Endothelial cell of umbilical vein (primary cell): ENCODE results near the gene CUL9. TPM values are rescaled to one million over a fixed set of nuclear protein-coding genes. Genes with fewer than 3 reads are reported as not detected.
A peak's percentile ranks its signal among the peaks of the same experiment; 100 is the strongest.

Experiments
- BruUV-seq: library from RNA; stranded (reverse); fragments of 400-500 nt; replicated peaks from 2 replicates; lab custom pipeline; 2021; lab: Mats Ljungman, UMichigan
- CTCF ChIA-PET: fragments of 300-600, 350-600 bp; sonication (Branson Sonifier 250); formaldehyde crosslinking; loops from one replicate; lab custom pipeline; 2021; ENCODE audit warnings: antibody characterized with exemption, inconsistent platforms; lab: Charles Lee
- POLR2A ChIA-PET: fragments of 300-600, 350-600 bp; sonication (Branson Sonifier 250); formaldehyde crosslinking; loops from one replicate; lab custom pipeline; 2021; ENCODE audit warnings: antibody characterized with exemption, inconsistent platforms; lab: Charles Lee
- DNase-seq: peaks from one replicate; pipeline ENCODE4 v3.0.0-alpha.2; 2011; ENCODE audit warnings: low read depth, low spot score
- FAIRE-seq: peaks from 2 replicates; lab custom pipeline; 2011; peaks lifted over from hg19 to GRCh38; lab: Jason Lieb, UNC
- H2AFZ ChIP-seq: 2 replicates; pipeline ENCODE4 v1.6.0; 2012; ENCODE audit warnings: low read depth, low read length, control low read depth, inconsistent platforms
- H3K27ac ChIP-seq: 2 replicates; pipeline ENCODE4 v1.5.1; 2011; ENCODE audit warnings: low read depth, mild to moderate bottlenecking, control low read depth, low read length, moderate library complexity; ENCODE audit not compliant: insufficient read depth
- H3K27me3 ChIP-seq, 2 experiments: 2 replicates each; pipeline versions ENCODE4 v1.6.0 to v1.6.1; 2011; ENCODE audit warnings: low read length in 2 of 2, mixed read lengths in 1 of 2; ENCODE audit not compliant: control insufficient read depth in 2 of 2, insufficient read depth in 2 of 2
- H3K36me3 ChIP-seq, 2 experiments: 2 replicates in 1 of 2; 3 replicates in 1 of 2; pipeline ENCODE4 v1.5.1; 2011; ENCODE audit warnings: low read length in 2 of 2, mild to moderate bottlenecking in 1 of 2, moderate library complexity in 1 of 2; ENCODE audit not compliant: control insufficient read depth in 2 of 2, insufficient read depth in 2 of 2; ENCODE audit errors: extremely low read depth in 1 of 2
- H3K4me1 ChIP-seq: 3 replicates; pipeline ENCODE4 v1.5.1; 2011; ENCODE audit warnings: mild to moderate bottlenecking, low read length; ENCODE audit not compliant: control insufficient read depth, insufficient read depth; ENCODE audit errors: extremely low read depth
- H3K4me2 ChIP-seq: 2 replicates; pipeline ENCODE4 v1.6.1; 2011; ENCODE audit warnings: low read length, control low read depth, mixed read lengths; ENCODE audit not compliant: insufficient read depth
- H3K4me3 ChIP-seq, 3 experiments: fragments of 200-600 bp in 1 of 3; sonication (generic), shearing (Covaris generic) in 1 of 3; replicated peaks in 1 of 3; 2 replicates each; pipeline ENCODE4 v1.5.1; 2011 to 2016; ENCODE audit warnings: control low read depth in 3 of 3, low read length in 3 of 3, mild to moderate bottlenecking in 2 of 3, inconsistent platforms in 1 of 3, low read depth in 1 of 3, moderate library complexity in 1 of 3; ENCODE audit not compliant: insufficient read depth in 1 of 3
- H3K79me2 ChIP-seq: 2 replicates; pipeline ENCODE4 v1.6.0; 2012; ENCODE audit warnings: low read length, inconsistent platforms; ENCODE audit not compliant: control insufficient read depth, insufficient read depth
- H3K9ac ChIP-seq: replicated peaks from 2 replicates; pipeline ENCODE3; 2011; ENCODE audit warnings: low read length, control low read depth; ENCODE audit not compliant: insufficient read depth; ENCODE audit errors: extremely low read depth
- H3K9me1 ChIP-seq: replicated peaks from 3 replicates; pipeline ENCODE4 v1.6.0; 2011; ENCODE audit warnings: mild to moderate bottlenecking, low read length; ENCODE audit not compliant: control insufficient read depth, insufficient read depth; ENCODE audit errors: extremely low read depth
- H3K9me3 ChIP-seq: replicated peaks from 2 replicates; pipeline ENCODE4 v1.5.1; 2012; ENCODE audit warnings: low read length, inconsistent platforms; ENCODE audit not compliant: control insufficient read depth, insufficient read depth
- H4K20me1 ChIP-seq: replicated peaks from 2 replicates; pipeline ENCODE3; 2011; ENCODE audit warnings: mild to moderate bottlenecking, low read length; ENCODE audit not compliant: control insufficient read depth, insufficient read depth; ENCODE audit errors: extremely low read depth
- EZH2 ChIP-seq: IDR thresholded peaks from 2 replicates; pipeline ENCODE4 v1.6.1; 2012; ENCODE audit warnings: borderline replicate concordance, low read depth, mild to moderate bottlenecking, moderate library complexity, low read length, inconsistent platforms; ENCODE audit not compliant: severe bottlenecking
- FOS ChIP-seq: IDR thresholded peaks from 2 replicates; pipeline ENCODE4 v1.6.1; 2011; ENCODE audit warnings: mild to moderate bottlenecking, low read length, moderate library complexity, borderline replicate concordance; ENCODE audit not compliant: insufficient read depth
- MYC ChIP-seq: IDR thresholded peaks from one replicate; pipeline ENCODE4 v1.6.1; 2011; ENCODE audit warnings: mild to moderate bottlenecking, low read depth, low read length
- POLR2AphosphoS5 ChIP-seq: IDR thresholded peaks from 2 replicates; pipeline ENCODE4 v1.6.1; 2012; ENCODE audit warnings: low read depth, mild to moderate bottlenecking, control low read depth, low read length, moderate library complexity; ENCODE audit not compliant: insufficient read depth
- dilution Hi-C: fragments of 300-500 bp; cut with MboI; formaldehyde crosslinking; loops from one replicate; pipeline ENCODE4 v1.15.0; 2019; ENCODE audit warnings: low sequenced_read_pairs; ENCODE audit not compliant: extremely low pct_ligation_motif_present
- intact Hi-C: fragments of 100-400 bp; cut with micrococcal nuclease; formaldehyde crosslinking; loops from one replicate; pipeline ENCODE4 v1.10.0; 2022
- polyA plus RNA-seq, 4 experiments: library from polyadenylated mRNA; depleted of rRNA in 3 of 4; stranded (reverse) in 3 of 4; unstranded in 1 of 4; fragments of >200 nt; gene quantifications; 2 replicates each; pipeline versions ENCODE4 v1.2.1 to v1.2.3, GENCODE V29; 2011 to 2012; ENCODE audit warnings: missing spikeins in 1 of 4
- total RNA-seq: library from RNA; stranded (reverse); gene quantifications from 2 replicates; pipeline ENCODE4 v1.2.3, GENCODE V29; 2021

CUL9 gene
- total and polyA plus RNA-seq, 2 donors (not counting 3 experiments of a cell fraction or from before 2014, with no cell fraction given): 38.7 to 46.0 TPM

GRCh38 chr6:43248101-43248500, 66.1 kb downstream of the CUL9 start:
- ChIA-PET CTCF (interaction anchor here (1.5 to 4.0 kb wide), 2 partner anchors 19 to 86 kb away, joined by 3 to 26 read pairs; partner anchors contain the start of gene DNPH1), POLR2A (no interaction called here)
- BruUV-seq: no TSS peak
- Histone ChIP-seq H3K4me1 (peaks cover 4% of the 10 kb centered on the region), H3K4me2 (no peak overlapping the region), H3K9me1 (no peaks in the 10 kb centered on the region), H2AFZ (no peak overlapping the region), H3K9me3 (no peaks in the 10 kb centered on the region), H3K4me3 (no peak overlapping the region), H3K9ac (no peak overlapping the region), H3K79me2 (no peaks in the 10 kb centered on the region), H3K27ac (no peak overlapping the region), H4K20me1 (no peaks in the 10 kb centered on the region), H3K36me3 (no peaks in the 10 kb centered on the region), H3K27me3 (peaks cover 27 to 44% of the 10 kb centered on the region in 2 experiments)
- TF ChIP-seq POLR2AphosphoS5: no peak
- no peak for TF ChIP-seq FOS
- TF ChIP-seq MYC: no peak
- peak; percentile 4 for TF ChIP-seq EZH2
- no peak for DNase-seq
- intact Hi-C loops (loop anchor here (5.0 kb wide), 1 partner anchor 76 kb away; the partner anchor contains the start of gene SRF), dilution Hi-C loops (no loop called here)
- FAIRE-seq: no peak

DNA sequence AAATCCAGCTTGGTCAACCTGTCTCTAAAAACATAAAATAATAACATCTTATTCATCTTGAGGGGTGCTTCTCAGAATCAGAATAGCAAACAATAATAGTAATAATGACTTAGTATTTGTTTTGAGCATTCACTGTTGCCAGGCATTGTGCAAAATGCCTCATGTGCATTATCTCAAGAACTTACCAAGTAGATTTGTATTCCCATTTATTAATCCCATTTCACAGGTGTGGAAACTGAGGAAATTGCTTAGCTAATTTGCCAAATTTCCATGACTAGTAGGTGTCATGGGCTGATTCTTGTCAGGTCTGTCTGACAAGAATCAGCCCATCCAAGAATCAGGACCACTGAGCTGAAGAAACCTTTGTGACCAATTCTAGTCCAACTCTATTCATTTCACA, 66.8 kb downstream of the CUL9 start:
- Histone ChIP-seq H3K27me3 (peaks cover 22 to 40% of the 10 kb centered on the region in 2 experiments), H3K9me1 (no peaks in the 10 kb centered on the region), H3K27ac (no peak overlapping the region), H3K36me3 (no peaks in the 10 kb centered on the region), H4K20me1 (no peaks in the 10 kb centered on the region), H3K79me2 (no peaks in the 10 kb centered on the region), H3K9me3 (no peaks in the 10 kb centered on the region), H2AFZ (no peak overlapping the region), H3K4me3 (no peak overlapping the region), H3K4me1 (peaks cover 4% of the 10 kb centered on the region), H3K9ac (no peak overlapping the region), H3K4me2 (no peak overlapping the region)
- no TSS peak for BruUV-seq
- intact Hi-C loops (loop anchor here (5.0 kb wide), 1 partner anchor 76 kb away; the partner anchor contains the start of gene SRF), dilution Hi-C loops (no loop called here)
- no peak for FAIRE-seq
- ChIA-PET POLR2A (no interaction called here), CTCF (interaction anchor here (1.5 to 4.0 kb wide), 2 partner anchors 19 to 86 kb away, joined by 3 to 26 read pairs; partner anchors contain the start of gene DNPH1)
- no peak for TF ChIP-seq POLR2AphosphoS5
- no peak for DNase-seq
